ENCODE data around the gene RNF4. TPM values are rescaled to one million over a fixed set of nuclear protein-coding genes. Genes with fewer than 3 reads are reported as not detected.

RNF4 gene
- total RNA-seq (2021) = 88.5 and 92.0 TPM in 2 replicates
- long read RNA-seq, partial matches to known transcripts = 31 of 456 reads
- long read RNA-seq, other reads (novel, unspliced or antisense) = 424 of 456 reads

DNA sequence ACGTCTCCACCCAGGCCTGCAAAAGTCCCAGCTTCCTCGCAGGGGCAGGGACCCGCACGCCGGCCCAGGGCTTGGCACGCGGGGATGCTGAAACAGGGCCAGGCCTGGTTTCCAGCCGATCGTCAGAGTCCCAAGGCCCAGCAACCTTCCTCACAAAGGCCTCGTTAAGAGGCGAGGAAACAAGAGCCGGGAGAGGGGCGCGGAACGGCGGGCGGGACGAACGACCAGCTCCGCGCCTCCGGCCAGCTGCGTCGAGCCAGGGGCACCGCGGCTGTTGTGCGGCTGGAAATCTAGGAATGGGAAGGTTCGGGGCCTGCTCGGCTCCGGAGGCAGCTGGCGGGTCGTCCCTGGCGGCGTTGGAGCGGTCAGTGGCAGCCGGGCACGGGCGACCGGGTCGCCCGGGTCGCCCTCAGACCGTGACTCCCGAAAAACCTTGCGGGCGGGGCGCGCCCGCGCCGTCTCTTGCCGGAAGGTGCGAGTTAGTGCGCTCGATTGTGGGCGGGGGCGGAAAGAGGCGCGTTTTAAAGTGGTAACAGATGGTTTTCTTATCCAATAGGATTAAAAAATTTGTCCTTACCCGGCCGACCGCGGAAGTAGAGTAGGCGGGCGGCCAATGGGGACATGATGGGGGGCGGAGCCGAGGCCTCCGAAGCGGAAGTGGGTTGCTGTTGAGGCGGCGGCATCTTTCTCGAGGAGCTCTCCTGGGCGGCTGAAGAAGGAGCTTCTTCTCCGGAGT lies at the start of gene RNF4:
Gene RNF4, plus strand, starts transcription at position 651 of the 736 bp plus-strand sequence. CDS start 21,388 bp downstream, outside the sequence.
- Histone ChIP-seq H3K4me2 (ENCODE audit: insufficient read depth, insufficient read length, low read length) (peak within 1 kb of the TSS; percentile 99), H4K20me1 (ENCODE audit: control insufficient read depth, insufficient read depth, insufficient read length) (no peaks in the 10 kb centered on the region), H3T11ph (ENCODE audit: low read length) (no peak within 1 kb of the TSS), H4K8ac (replicated peaks; ENCODE audit: insufficient read length, low read depth, low read length) (no peak within 1 kb of the TSS), H3K79me2 (ENCODE audit: insufficient read depth, low read length) (peaks cover 43% of the 10 kb centered on the region), H3K9ac (ENCODE audit: extremely low read depth, insufficient read length, low read length) (peak within 1 kb of the TSS; percentile 97), H2AFZ (ENCODE audit: low read length) (no peak within 1 kb of the TSS), H3K9me3 (ENCODE audit: control insufficient read depth, low read depth, low read length) (no peaks in the 10 kb centered on the region), H3K56ac (ENCODE audit: insufficient read length, low read depth, low read length) (no peak within 1 kb of the TSS), H3K27me3 (ENCODE audit: insufficient read depth, low read length) (no peaks in the 10 kb centered on the region), H2BK12ac (ENCODE audit: insufficient read length, low read depth, low read length) (no peak within 1 kb of the TSS), H2BK20ac (ENCODE audit: low read depth, low read length, poor library complexity, severe bottlenecking) (no peak within 1 kb of the TSS), H3K23ac (ENCODE audit: insufficient read length, low read depth, low read length) (no peak within 1 kb of the TSS), H3K23me2 (ENCODE audit: insufficient read length, low read depth, low read length, poor library complexity, severe bottlenecking) (peaks cover 15% of the 10 kb centered on the region), H3K18ac (ENCODE audit: insufficient read length, low read depth, low read length) (peak within 1 kb of the TSS; percentile 82), H3K4ac (ENCODE audit: low read depth, low read length) (no peak within 1 kb of the TSS; the same call in 1 of the 2 replicates), H2AK5ac (ENCODE audit: insufficient read length, low read length) (no peak within 1 kb of the TSS), H3K14ac (ENCODE audit: insufficient read depth, low read length) (peak within 1 kb of the TSS; percentile 77), H3K79me1 (ENCODE audit: insufficient read depth, low read depth, low read length, poor library complexity, severe bottlenecking) (peaks cover 3% of the 10 kb centered on the region), H4K91ac (ENCODE audit: insufficient read length, low read depth, low read length) (no peak within 1 kb of the TSS), H4K5ac (ENCODE audit: insufficient read length, low read depth, low read length) (peak within 1 kb of the TSS; percentile 2), H2BK5ac (ENCODE audit: insufficient read length, low read length) (peak within 1 kb of the TSS; percentile 4), H3K4me1 (ENCODE audit: insufficient read depth, low read length) (peaks cover 2% of the 10 kb centered on the region; the same call in 1 of the 2 replicates), H2BK15ac (ENCODE audit: low read depth, low read length) (peak within 1 kb of the TSS; percentile 100), H2BK120ac (ENCODE audit: low read depth, low read length, poor library complexity, severe bottlenecking) (no peak within 1 kb of the TSS), H3K27ac (ENCODE audit: insufficient read length, low read depth, low read length) (no peak within 1 kb of the TSS)
- WGBS (ENCODE audit: extremely low coverage, insufficient read length, low lambda C conversion rate) = no CpG with 5 or more reads among the region's 74 CpGs
- Mint-ChIP-seq H3K9me3 (no peaks in the 10 kb centered on the region), H3K27ac (peak within 1 kb of the TSS; percentile 89 to 99 (median 99)), H3K27me3 (ENCODE audit: low read depth) (peaks cover 10% of the 10 kb centered on the region), H3K4me1 (peaks cover 27 to 28% of the 10 kb centered on the region in 2 experiments), H3K36me3 (ENCODE audit: insufficient read depth in 1 of 3, low read depth in 3 of 3) (peaks cover 34 to 43% (median 42%) of the 10 kb centered on the region in 3 experiments), H3K4me3 (peak within 1 kb of the TSS; percentile 95 to 98)
- DNase-seq = peak; percentile 96
- TF ChIP-seq CTCF (conservative IDR thresholded peaks at IDR 0.05) = no peak
